HG03064 (cell line): ENCODE measurements around the gene CNNM2.

ENCODE experiments used
- ATAC-seq: cut with Tn5 transposase; IDR thresholded peaks from one replicate; pipeline ENCODE4 v1.9.1; 2021; ENCODE audit warnings: low read depth; ENCODE audit not compliant: unreplicated experiment

The CNNM2 gene

DNA sequence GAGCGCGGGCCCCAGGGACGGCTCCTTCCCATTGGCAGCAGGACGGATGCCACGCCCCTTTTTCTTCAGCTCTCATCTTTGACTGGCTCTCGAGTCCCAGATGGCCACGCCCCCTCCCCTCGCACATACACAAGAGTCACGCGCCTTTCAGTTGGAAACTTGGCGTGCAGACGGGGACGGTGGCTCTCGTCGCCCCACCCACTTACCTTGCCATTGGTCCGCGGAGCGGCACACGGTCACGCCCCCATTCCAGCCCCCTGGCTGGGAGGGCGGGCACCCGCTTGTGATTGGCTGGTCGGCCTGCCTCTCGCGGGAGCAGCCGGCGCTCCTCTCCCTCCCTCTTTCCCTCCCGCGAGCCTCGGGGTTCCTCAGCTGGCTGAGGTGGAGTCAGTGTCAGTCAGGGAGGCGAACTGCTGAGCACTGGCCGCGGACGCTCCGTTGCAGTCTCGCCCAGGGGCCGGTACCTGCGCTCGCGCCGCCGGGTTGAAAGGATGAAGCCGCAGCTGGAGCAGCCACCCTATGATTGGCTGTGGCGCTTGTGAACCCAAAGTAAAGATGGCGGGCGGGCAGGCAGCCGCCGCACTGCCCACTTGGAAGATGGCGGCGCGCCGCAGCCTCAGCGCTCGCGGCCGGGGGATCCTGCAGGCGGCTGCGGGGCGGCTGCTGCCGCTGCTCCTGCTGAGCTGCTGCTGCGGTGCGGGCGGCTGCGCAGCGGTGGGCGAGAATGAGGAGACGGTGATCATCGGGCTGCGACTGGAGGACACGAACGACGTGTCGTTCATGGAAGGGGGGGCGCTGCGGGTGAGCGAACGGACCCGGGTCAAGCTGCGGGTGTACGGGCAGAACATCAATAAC is at the start of gene CNNM2:
Gene CNNM2 (plus strand): TSS at position 333 of the 855 bp plus-strand sequence. CDS start 187 bp downstream, at position 520.
- ATAC-seq, result peak; percentile 87

DNA sequence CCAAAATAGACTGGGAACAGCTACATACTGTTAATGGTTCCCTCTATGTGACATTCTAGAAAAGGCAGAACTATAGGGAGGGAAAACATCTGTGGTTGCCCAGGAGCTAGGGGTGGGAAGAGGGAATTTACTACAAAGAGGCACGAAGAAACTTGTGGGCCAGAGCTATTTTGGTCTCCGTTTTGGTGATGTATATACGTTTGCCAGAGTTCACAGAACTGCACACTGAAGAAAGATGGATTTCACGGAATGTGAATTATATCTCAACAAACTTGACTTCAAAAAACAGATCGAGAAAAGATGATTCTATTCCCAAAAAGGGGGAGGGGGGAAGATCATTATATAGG is 49.2 kb upstream of the CNNM2 start:
- ATAC-seq, result no peak

DNA sequence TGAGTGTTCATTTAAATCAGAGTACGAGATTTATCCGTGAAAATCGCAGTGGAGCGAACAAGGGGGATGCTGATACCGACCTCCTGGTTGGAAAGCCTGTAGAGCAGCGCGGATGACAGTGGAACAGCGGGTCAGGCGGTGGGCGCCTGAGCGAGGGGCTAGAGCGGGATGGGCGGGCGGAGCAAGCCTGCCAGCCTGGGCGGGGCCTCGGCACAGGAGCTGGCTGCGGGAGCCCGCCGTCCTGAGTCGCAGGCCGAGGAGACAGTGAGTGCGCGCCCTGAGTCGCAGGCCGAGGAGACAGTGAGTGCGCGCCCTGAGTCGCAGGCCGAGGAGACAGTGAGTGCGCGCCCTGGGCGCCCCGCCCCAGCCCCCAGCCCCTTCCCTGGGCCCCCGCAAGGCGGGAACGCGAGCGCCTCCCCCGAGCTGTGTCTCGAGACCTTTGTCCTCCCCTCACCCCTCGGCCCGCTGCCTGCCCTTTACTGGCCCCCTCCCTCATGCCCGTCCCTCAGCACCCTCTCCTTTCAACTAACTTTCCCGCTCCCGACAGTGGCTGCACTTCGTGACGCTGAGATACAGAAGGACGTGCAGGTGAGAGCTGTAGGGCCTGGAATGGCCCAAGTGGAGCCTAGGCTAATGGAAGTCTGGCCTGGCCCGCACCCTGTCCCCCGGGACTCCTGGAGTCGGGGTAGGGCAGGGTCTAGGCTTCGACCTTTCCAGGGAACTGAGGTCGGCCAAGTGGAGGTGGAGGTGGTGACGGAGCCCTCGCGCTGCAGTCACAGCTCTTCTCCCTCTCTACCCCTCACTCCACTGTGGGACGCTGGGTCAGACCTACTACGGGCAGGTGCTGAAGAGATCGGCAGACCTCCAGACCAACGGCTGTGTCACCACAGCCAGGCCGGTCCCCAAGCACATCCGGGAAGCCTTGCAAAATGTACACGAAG is 48.6 kb upstream of the CNNM2 start, which contains the start of gene AS3MT:
Gene AS3MT (plus strand): TSS at position 213 of the 941 bp plus-strand sequence. CDS start 123 bp downstream, at position 336.
- ATAC-seq, result no peak

DNA sequence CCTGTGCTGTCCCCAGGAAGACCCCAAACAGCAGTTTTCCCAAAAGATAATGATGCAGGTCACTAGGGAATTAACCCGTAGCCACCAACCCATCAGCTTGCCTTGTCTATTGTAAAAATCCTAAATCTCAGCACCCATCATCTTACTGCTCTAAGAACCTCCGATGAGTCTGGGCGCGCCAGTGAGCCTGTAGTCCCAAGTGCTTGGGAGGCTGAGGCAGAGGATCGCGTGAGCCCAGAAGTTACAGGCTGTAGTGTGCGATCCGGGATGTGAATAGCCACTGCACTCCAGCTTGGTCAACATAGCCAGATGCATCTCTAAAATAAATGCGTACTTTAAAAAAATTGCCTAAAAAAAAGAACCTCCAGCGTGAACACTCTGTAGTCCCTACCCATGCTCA is 47.9 kb upstream of the CNNM2 start:
- no peak for ATAC-seq

DNA sequence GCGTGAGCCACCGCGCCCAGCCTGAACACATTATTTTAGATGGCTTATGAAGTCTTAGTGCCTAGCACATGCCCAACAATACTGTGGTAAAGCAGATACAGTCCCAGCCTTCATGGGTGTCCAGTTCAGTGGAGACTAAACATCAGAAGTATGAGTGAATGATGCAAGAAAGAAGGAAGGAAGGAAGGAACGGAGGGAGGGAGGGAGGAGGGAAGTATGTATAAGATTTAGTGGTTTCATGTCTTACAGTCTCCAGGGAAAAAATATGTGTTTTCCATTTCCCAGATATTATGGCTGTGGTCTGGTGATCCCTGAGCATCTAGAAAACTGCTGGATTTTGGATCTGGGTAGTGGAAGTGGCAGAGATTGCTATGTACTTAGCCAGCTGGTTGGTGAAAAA is 45.9 kb upstream of the CNNM2 start:
- ATAC-seq, result no peak

DNA sequence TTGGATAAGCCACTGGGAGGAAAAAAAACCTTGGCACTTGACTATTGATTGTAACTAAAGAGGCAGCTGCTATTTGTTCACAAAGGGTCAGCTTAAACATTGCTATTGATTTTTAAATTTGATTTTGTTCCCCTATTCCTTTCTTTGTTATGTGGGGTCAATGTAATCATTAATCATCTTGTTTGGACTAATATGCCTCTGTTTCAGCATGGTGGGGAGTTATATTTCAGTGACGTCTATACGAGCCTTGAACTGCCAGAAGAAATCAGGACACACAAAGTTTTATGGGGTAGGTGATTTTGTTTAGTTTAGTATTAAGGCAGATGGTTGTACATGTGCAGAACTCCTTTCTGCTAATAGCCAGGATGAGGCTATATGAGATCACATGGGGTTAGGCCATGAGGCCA is 41.3 kb upstream of the CNNM2 start:
- ATAC-seq, result no peak

DNA sequence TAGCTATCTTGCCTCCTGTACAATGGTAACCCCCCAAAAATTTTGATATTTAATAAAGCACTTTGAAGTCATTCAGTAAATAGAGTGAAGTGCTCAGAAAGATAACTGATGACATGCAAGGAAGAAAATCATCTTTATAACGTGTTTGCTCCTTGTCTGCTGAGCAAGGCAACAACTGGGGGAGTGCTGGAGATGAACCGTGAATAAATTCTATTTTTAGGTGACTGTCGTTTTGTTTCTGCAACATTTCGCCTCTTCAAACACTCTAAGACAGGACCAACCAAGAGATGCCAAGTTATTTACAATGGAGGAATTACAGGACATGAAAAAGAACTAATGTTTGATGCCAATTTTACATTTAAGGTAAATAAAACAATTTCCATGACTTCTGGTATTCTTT is 39.5 kb upstream of the CNNM2 start:
- ATAC-seq, result no peak

DNA sequence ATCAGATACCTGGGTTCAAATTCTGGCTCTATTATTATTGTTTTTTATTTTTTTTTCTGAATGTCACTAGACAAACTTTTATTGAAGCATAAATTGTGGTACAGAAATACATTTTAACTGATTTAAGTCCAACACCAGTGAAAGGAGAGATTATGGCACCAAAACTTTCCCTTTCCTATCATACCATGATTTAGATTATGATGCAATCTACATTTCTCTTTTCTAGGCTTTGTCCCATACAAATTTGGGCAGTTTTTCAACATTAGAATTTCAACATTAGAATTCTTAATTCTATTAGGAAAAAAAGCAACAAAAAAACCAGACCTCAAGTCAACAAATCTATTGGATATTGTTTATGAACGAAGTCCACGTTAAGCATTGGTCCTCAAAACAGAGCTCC is 37.8 kb upstream of the CNNM2 start:
- no peak for ATAC-seq

DNA sequence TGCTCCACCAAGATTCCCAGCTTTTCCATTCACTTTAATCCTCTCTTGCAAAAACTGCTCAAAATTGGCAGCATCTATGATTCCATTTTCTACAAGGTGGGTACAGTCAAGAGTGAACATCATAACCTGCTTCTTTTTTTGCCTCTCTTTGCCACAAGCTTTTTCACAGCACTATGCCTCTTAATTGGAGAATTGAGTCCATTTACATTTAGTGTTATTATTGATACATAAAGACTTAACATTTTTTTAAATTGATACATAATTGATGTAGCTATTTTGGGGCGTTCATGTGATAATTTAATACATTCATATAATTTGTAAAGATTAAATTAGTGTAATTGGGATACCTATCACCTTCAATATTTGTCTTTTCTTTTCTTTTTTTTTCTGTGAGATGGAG is 30.0 kb upstream of the CNNM2 start:
- ATAC-seq, result no peak

DNA sequence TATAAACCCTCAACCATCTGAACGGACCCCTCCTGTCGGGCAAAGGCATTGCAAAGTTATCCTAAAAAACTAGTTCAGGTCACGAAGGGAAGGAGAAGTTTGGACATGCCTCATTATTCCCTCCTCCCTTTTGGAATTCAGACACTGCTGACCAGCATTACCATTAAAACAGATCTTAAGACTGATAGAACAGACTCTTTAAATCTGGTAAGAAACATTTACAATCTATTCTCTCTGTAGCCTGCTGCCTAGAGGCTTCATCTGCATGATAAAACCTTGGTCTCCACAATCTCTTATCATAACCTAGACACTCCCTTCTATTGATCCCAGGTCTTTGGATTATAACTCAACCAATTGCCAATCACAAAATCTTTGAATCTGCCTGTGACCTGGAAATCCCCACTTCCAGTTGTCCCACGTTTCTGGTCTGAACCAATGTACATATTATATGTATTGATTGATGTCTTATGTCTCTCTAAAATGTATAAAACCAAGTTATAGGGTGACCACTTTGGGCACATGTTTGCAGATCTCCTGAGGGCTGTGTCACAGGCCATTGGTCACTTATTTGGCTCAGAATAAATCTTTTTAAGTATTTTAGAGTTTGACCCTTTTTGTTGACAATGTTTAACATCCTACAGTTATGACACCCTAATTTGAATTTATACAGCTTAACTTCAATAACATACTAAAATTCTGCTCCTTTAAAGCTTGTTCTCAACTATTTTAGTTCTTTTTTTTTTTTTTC is 23.5 kb upstream of the CNNM2 start:
- no peak for ATAC-seq

DNA sequence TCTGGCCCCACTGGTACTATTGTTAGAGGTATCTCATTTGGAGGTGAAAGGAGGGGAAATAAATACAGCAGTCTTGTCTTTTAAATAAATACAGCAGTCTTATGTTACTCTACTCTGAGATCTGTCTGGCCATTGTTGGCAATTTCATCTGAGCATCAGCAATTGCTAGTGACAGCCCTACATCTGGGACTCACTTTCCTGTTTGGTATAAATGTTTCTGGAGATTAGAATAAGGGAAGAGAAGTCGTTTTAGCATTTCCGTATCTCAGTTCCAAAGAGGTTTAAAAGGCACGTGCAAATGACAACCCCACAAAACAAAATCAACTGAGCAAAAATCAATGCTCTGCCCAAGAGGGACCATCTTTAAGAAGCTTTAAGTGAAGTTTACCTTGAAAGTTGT is 18.1 kb upstream of the CNNM2 start:
- no peak for ATAC-seq

DNA sequence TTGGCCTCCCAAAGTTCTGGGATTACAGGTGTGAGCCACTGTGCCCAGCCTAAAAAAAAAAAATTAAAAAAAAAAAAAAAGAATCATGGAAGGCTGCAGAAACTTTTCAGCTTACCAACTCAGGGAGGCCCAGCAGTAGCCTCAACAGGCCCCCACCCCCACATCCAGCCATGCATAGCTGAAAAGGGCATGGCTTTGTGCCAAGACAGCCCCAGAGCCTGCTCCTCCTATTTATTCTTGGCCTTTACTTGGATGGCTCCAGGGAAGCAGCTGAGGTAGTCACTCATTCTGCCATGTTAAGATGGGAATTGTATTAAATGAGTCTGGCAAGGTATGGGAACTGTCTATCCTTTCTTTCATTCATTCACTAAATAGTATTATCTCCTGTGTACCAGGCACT is 13.7 kb upstream of the CNNM2 start:
- ATAC-seq, result no peak

DNA sequence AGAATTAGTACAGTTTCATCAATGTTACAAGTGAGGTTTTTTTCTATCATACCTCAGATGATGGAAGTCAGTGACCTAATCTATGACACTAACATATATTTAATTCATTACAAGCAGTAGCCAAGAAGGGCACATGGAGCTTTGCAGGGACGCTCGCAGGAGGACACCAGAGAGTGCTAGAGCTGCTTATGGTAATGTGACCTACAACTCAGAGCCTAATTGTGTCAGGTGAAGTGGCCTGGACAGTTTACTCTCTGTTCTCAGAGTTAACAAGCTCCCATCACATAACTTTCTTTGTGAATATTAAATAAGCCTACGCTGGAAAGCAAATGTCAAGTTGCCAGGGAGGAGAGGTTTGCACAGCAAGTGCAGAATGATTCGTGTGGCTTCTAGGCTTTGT is 11.6 kb upstream of the CNNM2 start:
- ATAC-seq, result no peak

DNA sequence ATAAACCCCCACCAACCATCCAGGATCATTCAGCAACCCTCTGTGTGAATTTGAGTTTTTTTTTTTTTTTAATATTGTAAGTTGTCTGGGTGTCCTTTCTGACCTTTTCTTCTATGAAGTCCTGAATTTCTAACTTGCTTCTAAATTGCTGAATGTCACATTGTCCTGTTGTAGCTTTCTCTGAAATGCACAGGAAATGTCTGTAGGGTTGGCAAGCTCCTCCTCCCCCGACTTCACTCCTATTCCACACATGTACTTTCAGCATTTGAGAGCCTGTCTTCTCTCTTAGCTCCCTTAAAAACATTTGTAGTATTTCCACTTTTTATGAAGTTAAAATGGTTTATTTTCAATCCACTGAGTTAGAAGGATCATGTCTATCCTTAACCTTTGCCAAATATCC is 3.3 kb upstream of the CNNM2 start:
- no peak for ATAC-seq

DNA sequence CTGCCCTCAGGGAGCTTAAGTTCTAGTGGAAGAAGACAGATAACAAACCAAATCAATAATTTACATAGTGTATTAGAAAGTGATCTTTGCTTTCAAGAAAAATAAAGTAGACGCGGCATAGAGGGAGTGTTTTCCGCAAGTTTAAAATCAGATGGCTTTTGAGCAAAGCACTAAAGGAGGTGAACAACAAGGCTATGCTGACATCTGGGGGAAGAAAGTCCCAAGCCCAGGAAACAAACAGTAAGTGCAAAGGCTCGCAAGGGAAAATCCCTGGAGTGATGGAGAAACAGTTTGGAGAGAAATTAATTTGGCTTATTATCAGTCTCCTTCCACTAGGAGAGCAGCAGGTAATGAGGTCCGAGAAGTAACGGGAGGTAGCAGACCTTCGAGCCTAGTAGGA is 1.9 kb upstream of the CNNM2 start:
- ATAC-seq, result no peak

DNA sequence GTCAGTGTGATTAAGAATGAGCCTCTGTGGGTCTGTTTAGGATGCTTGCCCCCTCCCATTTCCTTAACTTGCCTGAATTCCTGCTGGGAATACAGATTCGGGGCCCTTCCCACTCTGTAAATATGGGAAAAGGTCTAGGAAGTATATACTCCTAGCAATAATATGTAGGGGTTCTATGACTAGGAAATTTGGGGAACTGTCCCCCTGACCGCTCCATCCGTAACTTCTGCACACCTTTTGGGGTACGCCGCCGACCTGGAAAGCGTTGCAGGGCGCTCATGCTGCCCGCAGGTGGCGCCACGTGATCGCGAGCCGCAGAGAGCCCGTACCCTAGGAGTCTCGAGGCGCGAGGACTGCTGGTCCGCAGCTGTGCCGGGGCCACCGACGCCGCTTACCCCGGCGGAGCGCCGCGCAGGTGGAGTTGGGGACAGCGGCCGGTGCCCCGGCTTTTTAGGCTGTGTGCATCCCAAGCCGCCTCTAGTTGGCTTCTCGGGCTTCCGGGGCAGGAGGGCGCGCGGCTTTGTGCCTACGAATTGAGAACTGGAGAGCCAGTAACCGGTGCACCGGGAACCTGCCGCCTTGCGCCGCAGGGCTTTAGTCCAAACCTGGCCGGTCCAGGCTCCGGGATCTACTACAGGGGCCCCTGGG is 656 bp upstream of the CNNM2 start:
- peak; percentile 36 for ATAC-seq

DNA sequence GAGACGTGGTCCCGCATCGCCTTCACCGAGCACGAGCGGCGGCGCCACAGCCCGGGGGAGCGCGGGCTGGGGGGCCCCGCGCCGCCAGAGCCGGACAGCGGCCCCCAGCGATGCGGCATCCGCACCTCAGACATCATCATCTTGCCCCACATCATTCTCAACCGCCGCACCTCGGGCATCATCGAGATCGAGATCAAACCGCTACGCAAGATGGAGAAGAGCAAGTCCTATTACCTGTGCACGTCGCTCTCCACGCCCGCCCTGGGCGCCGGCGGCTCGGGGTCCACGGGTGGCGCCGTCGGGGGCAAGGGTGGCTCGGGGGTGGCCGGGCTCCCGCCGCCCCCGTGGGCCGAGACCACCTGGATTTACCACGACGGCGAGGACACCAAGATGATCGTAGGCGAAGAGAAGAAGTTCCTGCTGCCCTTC is 737 bp downstream of the CNNM2 start:
- ATAC-seq, result peak; percentile 6

DNA sequence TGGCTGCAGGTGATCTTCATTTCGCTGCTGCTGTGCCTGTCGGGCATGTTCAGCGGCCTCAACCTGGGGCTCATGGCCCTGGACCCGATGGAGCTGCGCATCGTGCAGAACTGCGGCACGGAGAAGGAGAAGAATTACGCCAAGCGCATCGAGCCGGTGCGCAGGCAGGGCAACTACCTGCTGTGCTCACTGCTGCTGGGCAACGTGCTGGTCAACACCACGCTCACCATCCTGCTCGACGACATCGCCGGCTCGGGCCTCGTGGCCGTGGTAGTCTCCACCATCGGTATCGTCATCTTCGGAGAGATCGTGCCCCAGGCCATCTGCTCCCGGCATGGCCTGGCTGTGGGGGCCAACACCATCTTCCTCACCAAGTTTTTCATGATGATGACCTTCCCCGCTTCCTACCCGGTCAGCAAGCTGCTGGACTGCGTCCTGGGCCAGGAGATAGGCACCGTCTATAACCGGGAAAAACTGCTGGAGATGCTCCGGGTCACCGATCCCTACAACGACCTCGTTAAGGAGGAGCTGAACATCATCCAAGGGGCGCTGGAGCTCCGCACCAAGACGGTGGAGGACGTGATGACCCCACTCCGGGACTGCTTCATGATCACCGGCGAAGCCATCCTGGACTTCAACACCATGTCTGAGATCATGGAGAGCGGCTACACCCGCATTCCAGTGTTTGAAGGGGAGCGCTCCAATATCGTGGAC is 1.3 kb downstream of the CNNM2 start:
- no peak for ATAC-seq

DNA sequence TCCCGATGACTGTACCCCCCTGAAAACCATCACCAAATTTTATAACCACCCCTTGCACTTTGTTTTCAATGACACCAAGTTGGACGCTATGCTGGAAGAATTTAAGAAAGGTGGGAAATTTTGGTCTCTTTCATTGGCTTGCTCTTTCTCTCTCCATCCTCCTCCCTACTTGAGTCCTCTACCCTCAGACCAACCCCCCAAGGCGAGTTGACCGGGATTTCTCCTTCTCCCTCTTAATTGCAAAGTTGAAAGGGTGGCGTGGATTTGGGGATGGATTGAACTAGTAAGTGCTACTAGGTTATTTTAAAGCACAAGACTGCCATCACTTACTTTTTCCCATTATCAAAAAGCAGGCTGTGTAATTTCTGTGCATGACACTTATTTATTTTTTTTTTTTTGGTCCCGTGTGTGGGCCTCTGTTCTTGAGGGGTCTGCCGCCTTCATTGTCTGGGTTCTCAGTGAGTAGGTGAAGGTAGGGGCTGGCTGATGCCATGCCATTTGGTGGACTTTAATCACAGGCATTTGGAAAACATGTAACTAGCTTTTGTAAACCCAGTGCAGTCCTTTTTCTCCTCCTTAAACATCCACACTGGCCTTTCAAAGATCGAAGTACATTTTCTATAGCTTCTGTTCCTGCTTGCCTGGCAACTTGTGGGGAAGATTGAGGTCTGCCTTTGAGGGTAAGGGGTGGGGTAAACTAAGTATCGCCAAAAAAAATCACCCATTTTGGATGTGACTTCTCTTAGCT is 2.1 kb downstream of the CNNM2 start:
- ATAC-seq, result no peak
